GM19240 (cell line): Measurements from ENCODE around the gene NACC1.
A peak's percentile ranks its signal among the peaks of the same experiment; 100 is the strongest.

Experiments used
- DNase-seq: peaks from one replicate; pipeline ENCODE4 v3.0.0; 2011; ENCODE audit warnings: low spot score; ENCODE audit not compliant: insufficient read length

The NACC1 gene

GRCh38 chr19:13117772-13118423, at the start of gene NACC1:
NACC1 (plus strand) TSS chr19:13118264; CDS start chr19:13135208, 16,944 bp downstream.
- peak; percentile 94 for DNase-seq

DNA sequence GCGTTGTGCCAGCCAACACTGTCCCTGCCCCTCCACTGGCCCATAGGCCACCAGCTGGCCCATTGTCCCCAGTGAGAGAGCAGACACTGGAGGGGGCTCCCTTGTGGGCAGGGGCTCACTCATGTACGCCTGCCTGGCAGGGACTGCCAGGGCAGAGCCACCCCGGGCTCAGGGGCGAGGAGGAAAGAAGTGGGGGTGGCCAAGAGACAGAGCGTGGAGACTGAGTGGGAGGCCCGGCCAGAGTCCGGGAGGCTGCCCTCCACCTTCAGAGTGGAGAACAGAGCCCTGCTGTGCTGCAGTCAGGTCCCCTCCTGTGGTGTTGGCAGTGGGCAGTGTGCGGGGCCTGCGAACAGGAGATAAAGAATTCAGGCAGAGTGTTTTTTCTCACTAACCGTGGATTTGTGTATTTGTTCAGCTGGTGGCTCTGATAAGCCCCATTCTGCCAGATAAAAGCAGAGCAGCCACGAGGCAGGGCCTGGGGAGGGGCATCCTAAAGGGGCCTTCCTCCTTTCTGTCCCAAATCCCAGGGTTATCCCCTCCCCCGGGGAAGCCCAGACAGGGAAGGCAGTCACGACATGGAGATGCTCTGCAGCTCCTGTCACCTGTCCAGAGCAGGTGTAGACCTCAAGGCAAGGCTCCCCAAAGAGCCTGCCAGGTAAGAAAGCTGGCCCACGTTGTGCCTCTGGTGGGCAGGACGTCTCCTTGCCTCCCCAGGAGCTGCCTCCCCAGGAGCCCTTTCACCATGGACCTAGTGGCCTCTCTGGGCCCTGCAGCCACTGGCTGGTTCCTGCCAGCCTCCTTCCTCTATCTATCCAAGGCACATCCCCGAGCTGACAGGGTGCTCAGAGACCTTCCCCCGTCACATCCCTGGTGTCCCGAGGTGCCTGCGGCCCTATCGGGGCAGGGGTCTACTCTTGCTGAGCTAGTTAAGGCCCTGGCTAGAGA, 48.4 kb upstream of the NACC1 start:
- no peak for DNase-seq

- DNase-seq: no peak
These were observed 47.5 kb upstream of the NACC1 start for GRCh38 chr19:13070425-13071140.

GRCh38 chr19:13071444-13072187, 46.4 kb upstream of the NACC1 start:
- no peak for DNase-seq

DNA sequence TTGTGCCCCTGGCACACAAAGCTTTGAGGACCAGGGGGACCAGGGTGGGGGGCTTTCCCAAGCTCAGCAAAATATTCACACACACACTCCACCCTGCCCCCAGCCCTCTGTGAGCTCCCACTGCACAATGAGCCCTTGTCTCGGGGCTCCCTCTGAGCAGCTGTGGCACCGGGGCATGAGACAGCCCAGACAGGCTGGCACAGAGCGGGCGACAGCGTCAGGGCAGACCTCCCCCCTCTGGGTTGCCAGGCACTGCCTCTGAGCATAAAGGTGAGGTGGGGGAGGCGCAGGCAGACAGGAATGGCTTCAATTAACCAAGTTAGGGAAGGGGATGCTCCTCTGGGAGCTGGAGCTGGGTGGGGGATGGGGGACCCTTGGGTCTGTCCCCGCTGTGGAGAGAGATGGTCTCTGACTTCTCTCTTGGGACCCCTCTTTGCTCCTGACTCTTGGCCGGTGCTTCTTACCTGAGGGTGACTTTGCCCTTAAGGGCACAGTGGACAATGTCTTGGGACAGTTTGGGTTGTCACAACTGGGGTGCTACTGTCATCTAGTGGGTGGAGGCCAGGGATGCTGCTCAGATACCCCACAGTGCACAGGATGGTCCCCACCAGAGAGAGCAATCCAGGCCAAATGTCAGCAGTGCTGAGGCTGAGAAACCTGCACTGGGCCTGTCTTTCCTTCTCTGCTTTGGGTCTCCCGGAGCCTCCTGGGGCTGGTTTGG, 45.7 kb upstream of the NACC1 start:
- DNase-seq: no peak

- DNase-seq: no peak
These were observed 44.8 kb upstream of the NACC1 start for GRCh38 chr19:13073263-13073662.

DNA sequence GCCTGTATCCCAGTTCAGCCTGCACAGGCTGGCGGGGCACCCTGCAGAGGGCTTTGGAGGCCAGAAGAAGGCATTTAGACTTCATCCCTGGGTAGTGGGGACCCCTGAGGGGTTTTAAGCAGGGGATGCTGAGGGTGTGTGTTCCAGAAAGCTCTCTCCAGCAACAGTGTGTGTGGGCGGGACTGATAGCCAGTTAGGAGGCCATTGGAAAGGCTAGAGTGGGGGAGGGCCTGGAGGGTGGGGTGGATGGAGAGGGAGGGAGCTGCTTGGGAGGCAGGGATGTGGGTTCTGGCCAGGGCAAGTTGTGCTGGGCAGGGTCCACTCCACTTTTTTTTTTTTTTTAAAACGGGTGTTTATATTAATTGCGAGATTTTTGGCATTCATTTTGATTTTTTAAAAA, 43.7 kb upstream of the NACC1 start:
- no peak for DNase-seq

GRCh38 chr19:13076320-13076719, 41.7 kb upstream of the NACC1 start:
- no peak for DNase-seq

DNA sequence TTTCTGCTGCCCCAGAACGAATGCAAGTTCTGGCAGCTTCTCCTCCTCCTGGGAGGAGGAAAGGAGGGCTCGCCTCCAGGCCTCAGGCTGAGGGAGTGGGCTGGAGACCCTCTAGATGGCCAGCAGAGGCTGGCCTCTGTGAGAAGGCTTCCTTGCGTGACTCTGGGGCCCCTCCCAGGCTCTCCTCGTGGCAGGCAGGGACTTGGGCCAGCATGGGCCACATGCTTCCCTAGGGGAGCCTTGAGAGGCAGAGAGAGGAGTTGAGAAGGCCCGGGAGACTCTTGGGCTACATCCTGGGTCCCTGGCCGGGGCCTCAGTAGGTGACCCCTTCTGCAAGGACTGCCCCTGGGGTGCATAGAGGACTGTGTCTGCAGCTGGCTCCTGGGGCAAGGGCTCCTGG, 41.3 kb upstream of the NACC1 start:
- DNase-seq: no peak

GRCh38 chr19:13077240-13077639, 40.8 kb upstream of the NACC1 start:
- DNase-seq: no peak

- no peak for DNase-seq
These were observed 39.7 kb upstream of the NACC1 start for GRCh38 chr19:13078381-13078780.

GRCh38 chr19:13078897-13079541, 39.0 kb upstream of the NACC1 start:
- DNase-seq: no peak

DNA sequence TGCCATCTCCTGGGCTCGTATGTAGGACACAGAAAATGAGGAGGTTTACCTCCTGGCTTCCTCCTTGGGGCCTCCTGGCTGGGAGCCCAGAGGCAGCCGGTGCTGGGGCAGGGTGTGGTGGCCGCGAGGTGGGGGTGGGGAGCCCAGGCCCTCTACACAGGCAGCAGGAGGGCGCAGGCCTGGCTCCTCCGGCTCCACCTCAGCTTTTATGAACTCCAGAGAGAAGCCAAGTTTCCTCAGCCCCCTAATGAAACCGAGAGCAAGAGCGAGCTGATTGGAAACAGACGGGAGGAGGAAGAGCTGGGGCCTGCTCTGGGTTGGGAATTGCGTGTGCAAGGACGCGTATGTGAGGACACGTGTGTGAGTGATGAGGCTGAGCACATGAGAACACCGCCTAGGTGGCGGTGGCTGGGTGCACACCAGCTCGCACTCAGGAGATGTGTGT, 38.5 kb upstream of the NACC1 start:
- no peak for DNase-seq

GRCh38 chr19:13082192-13083007, 35.7 kb upstream of the NACC1 start:
- DNase-seq: no peak

DNA sequence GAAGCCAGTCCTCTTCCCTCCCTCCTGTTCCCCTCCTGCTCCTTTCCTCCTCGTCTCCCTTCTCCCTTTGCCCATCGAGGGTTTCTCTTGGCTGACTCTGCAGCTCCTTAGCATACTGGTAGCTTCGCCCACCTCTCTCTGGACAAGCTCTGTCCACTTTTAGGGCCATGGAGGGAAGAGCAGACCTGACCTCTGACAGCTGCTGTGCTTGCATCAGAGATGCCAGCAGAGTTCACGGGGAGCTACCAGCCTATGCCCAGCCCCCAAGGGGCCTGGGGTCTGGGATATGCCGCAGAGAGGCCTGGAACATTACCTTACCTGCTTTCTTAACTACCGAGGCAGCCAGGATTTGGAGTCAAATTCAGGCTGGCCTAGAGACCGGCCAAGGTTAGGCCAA, 35.1 kb upstream of the NACC1 start:
- no peak for DNase-seq

GRCh38 chr19:13083627-13084026, 34.4 kb upstream of the NACC1 start:
- DNase-seq: no peak

DNA sequence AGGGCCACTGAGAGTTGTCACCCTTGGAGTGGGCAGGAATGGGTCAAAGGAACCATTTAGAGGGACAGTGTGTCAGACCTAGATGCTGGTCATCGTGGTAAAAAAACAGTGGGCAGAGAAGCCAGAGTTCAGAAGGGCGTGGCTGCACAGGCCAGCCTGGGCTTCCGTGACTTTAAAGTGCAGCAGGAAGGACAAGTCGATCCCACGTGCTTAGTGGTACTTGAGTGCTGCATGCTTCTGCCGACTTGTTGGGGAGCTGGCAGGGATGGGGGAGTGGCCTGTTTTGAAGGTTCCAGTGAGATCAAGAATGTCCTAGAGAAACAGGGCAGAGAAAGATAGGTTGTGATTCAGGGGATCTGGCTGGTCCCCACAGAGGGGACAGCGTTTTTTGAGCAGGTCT, 32.4 kb upstream of the NACC1 start:
- no peak for DNase-seq

GRCh38 chr19:13086341-13086740, 31.7 kb upstream of the NACC1 start:
- no peak for DNase-seq

DNA sequence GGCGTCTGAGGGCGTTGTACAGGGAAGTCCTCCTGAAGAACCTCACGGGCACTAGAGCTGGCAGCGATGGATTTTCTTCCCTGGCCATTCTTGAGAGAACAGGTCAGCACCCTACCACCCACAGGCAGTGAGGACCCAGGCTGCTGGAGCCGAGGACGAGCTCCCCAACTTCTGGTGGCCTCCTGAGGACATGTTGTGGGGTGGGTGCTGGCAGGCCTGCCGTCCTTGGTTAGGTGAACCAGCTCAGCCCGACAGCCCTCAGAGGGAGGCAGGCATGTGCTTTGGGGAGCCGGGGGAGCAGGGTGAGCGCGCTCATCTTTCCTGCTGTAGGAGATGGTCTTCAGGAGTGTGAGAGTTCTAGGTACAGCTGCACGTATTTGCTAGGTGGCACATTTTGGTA, 30.8 kb upstream of the NACC1 start:
- no peak for DNase-seq
